Activated CD4-positive, alpha-beta T cell treated with anti-CD3 and anti-CD28 coated beads, Interleukin-2, amount 50 U/mL, for 48 hours (primary cell): ENCODE results near the gene ALOX5.
"Not testable (repeated sequence)": the region's sequence is repeated elsewhere in the genome, so short reads cannot be mapped to it uniquely, and the experiment has no call there.

ENCODE experiments used
- DNase-seq, 2 experiments: peaks; one replicate each; pipeline ENCODE4 v3.0.0-alpha.2; 2020

ALOX5 gene

DNA sequence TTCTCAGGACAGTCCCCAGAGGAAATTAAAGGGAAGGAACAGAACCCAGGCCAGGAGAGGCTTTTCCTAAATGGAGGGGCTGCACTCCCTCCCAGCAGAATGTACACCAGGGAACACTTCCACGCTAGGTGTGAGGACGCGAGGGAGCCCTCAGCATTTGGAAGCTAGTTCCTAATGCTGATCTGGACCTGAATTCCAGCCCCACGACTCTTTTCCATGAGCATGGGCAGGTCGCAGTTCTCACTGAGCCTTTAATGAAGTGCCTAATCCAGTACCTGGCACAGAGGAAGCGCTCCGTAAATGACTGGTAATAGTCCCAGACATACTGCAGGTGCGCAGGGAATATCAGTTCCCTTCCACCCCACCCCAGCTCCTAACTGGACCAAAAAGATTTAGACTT lies 1.1 kb downstream of the ALOX5 start:
- DNase-seq = no peak

DNA sequence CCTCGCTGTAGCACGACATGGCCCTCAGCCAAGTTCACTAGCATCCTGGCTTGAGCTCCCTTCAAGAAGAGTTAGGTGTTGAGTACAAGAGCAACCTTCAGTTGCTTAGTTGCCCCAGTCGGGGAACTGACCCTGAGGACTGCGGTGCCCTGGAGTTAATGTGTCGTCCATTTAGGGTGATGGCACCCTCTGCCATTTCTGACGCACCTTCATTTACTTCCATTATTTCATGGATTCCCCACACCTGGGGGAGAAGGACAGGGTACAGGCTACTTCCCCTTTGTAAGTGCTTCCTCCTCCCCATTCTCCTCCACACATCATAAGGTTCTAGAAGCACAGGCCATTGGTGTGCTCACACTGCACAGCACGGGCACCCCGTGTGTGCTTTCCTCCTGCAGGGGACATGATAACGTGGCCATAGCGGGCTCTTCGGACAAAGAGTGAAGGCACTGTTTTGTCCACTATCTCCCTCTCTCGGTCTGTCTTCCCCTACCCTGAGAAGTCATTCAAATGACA lies 1.8 kb downstream of the ALOX5 start:
- no peak for DNase-seq

GRCh38 chr10:45376371-45376801 lies 2.4 kb downstream of the ALOX5 start:
- no peak for DNase-seq

DNA sequence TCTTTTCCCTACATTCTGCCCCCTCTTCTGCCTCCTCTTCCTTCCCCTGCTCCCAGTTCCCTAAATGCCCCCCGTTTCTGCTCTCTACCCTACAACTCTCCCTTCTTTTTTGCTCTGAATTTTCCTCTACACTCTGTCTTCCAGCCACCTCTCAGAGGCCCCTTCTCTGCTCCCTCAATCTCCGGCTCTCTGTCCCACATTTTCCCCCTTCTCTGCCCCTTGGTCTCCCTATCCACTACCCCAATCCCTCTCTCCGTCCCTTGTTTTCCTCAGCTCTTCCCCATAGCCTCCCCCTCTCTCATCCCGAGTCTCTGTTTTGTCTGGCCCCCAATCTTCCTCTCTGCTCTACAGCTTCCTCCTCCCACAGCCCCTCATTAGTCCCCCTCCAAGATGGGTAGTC lies 3.3 kb downstream of the ALOX5 start:
- DNase-seq = no peak

- DNase-seq = no peak
Observed at GRCh38 chr10:45377858-45378257, 3.8 kb downstream of the ALOX5 start.

DNA sequence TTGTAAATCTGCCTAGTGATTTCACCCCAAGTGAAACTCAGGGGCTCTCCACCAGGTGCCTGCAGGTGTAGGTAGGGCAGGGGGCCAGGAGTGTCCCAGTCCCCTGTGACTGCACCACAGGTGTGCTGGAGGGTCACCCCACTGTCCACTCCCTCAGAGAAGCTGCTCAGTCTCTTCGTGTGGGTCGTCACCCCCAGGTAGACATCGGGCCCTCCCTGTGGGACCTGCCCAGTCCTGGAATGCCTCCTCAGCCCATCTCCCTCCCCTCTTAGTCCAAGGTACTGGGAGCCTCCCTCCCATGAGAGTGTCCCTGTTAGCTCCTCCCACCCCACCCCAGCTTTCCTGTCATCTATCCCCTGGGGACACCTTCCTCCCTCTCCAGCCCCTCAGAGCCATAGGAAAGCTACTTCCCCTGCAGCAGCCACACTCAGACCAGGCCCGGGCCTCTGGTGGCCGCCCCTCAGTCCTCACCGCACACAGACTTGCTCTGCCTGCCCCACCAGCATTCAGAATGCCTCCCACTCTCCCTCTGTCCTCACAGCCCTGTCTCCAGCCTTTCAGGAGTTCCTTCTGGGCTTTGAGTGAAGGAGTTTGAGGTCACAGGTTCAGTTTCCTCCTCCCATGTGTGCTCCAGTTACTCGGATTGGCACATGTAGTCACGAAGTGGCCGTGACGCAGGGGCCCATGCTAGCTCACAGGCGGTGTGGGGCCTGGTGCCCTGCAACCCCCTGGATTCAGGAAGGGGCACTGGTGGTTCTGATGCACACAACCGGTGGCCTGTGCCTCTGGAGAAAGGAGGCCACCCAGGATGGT lies 5.1 kb downstream of the ALOX5 start:
- no peak for DNase-seq

- DNase-seq = no peak
Observed at GRCh38 chr10:45379891-45380540, 6.0 kb downstream of the ALOX5 start.

DNA sequence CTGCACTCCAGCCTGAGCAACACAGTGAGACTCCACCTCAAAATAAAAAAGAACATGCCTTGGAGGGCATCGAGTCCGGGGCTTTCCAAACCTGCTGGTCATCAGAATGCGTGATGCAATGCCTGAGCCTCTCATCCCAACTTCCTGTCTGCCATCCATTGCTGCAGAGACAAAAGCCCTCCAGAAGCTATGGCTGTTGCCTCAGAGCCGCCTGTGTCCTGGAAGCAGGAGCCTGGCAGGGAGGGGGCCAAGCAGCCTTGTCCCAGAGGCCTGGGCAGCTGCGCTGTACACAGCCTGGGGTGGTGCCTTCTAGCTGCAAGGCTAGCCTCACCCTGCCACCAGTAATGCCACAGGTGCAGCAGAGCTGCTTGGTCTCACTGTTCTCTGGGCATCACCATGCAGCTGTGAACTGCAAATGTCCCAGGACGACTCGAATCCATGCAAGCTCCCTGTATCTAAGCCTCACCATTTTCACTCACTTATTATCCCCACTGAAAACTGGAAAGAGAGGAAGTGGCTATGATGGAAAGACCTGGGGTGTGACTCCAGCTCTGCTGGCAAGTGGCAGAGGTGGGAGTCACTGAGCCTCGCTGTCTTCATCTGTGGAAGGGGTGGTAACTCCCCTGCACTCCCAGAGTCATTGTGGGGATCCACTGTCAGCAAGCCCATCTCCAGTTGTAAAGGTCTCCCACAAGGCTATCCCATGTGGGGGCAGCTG lies 7.0 kb downstream of the ALOX5 start:
- no peak for DNase-seq

GRCh38 chr10:45382591-45382990 lies 8.6 kb downstream of the ALOX5 start:
- DNase-seq = no peak

DNA sequence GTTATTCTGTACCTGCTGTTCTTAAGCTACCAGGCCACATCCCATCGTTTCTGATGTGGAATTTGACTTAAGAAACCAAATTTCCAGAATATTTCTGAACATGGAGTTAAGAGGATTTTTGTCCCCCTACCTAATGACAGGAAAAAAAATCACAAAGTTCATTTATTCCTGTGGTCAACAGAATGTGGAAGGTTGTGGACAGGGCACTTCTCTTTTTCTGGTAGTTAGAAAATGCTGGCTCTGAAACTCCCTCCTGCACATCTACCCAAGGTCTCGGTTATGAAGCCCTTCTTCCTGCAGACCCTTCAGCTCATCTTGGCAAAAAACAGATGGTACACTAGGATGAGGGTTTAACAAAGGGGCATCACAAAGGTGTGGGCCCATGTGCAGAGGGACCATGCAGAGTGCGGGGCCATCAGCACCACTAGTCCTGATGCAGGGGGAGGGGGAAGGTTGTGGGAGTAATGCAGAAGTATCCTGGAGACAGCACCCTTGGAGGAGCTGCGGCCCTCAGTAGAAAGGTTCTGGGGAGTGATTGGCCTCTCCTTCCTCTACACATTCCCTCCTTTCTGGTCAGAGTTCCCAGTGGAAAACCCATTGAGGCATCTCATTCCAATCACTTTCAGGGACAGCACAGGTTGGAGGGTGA lies 9.8 kb downstream of the ALOX5 start:
- no peak for DNase-seq

DNA sequence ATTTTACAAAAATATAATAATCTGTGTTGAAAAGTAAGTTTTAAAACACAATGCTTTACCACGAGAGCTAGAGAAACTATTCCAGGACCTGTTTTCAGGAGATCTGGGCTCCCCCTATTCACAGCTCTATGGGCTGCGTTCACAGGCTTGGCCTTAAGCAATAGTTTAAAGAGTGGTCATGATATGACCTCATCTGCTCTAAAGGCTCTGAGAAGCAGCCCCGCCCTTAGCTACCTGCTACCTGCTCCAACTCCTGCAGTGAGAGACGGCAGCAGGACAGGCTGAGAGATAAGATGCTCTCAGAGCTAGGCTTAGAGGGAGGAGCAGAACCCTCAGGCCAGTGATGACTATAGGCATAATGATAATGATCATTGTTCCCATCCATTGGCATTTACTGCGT lies 12.6 kb downstream of the ALOX5 start:
- no peak for DNase-seq

DNA sequence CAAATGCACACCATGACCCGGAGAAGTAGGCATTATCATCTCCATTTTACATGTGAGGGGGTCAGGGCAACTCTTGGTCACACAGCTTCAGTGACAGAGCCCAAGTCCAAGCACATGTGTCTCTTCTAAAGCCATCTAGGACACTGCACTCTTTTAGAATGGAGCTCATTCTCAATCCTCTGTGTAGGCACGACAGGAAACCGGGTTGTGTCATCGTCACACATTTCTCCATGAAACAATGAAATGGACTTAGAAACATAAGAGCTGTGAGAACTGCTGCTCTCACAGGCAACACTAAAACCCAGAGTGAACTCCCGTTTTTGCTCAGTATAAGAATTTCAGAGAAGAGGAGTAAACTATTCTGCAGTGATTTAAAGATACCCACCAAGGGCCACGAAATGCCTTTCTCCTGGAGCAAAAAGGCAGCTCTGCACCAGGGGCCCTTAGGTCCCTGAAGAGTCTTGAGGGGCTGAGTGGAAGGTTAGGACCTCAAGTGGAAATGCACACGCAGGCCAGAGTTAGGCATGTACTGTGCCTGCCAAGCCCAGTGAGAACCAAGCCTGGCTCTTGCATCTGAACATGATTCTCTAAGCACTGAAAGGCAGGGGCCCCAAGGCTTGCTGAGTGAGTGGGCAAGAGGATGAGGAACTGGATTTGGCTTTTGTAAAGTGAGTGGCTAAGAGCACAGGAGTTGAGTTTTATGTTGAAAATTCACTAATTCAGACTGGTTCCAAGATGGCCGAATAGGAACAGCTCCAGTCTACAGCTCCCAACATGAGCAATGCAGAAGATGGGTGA lies 13.3 kb downstream of the ALOX5 start:
- no peak for DNase-seq

- DNase-seq = not testable (repeated sequence)
Observed at GRCh38 chr10:45389671-45390070, 15.7 kb downstream of the ALOX5 start.

DNA sequence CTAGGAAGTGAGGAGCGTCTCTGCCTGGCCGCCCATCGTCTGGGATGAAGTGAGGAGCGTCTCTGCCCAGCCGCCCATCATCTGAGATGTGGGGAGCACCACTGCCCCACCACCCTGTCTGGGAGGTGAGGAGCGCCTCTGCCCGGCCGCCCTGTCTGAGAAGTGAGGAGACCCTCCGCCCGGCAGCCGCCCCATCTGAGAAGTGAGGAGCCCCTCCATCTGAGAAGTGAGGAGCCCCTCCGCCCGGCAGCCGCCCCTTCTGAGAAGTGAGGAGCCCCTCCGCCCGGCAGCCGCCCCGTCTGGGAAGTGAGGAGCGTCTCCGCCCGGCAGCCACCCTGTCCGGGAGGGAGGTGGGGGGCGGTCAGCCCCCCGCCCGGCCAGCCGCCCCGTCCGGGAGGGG lies 17.6 kb downstream of the ALOX5 start:
- DNase-seq = not testable (repeated sequence)

GRCh38 chr10:45395554-45395953 lies 21.5 kb downstream of the ALOX5 start:
- DNase-seq = no peak

- no peak for DNase-seq
Observed at GRCh38 chr10:45398595-45398994, 24.6 kb downstream of the ALOX5 start.

DNA sequence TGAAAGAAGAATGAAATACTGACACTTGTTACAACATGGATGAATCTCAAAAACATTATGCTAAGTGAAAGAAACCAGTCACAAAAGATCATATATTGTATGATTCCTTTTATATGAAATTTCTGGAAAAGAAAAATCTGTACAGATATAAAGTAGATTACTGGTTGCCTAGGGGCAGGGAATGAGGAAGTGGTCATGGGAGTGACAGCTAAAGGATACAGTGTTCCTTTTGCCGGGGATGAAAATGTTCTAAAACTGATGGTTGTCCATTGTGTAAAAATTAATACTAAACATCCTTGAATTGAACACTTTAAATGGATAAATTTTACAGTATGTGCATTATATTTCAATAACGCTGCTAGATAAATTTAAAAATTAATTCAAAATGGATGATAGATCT lies 25.1 kb downstream of the ALOX5 start:
- DNase-seq = no peak

DNA sequence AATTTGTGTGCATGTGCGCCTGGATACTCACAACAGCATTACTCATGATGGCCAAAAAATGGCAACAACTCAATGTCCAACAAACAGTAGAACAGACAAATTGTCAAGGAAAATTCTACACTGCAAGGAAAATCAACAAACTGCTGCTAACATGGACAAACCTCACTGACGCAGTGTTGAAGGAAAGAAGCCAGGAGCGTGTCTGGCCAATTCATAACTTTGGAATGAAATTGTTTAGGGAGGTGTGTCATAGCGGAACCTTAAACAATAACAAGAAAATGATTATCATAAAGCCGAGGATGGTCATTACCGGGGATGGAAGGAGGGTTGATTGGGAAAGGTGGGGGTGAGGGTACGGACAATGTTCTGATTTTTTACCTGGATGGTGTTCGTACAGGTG lies 29.1 kb downstream of the ALOX5 start:
- DNase-seq = no peak

GRCh38 chr10:45404087-45404769 lies 30.2 kb downstream of the ALOX5 start:
- no peak for DNase-seq

DNA sequence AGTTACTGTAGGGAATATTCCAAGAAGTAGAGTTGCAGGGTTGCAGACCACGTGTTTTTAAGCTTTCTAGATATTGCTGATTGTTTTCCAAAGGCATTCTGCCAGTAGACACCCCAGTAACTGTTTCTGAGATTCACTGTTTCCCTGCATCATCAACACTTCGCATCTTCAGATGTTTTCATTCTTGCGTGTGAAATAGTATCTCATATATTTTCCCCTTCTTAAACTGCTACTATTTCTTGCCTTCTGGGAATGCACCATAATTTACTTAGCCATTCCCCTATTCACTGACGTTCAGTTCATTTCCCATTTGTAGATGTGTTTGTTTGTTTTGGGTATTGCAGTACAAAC lies 30.7 kb downstream of the ALOX5 start:
- DNase-seq = no peak

- DNase-seq = no peak
Observed at GRCh38 chr10:45407542-45407941, 33.5 kb downstream of the ALOX5 start.
